Body of pancreas (tissue), 4 donors: ENCODE results near the gene IRF2.

Experiments used
- POLR2A ChIP-seq, 3 donors: fragments of 450-650 bp; IDR thresholded peaks; one replicate each; pipeline ENCODE4 v1.6.1; 2016; ENCODE audit warnings: antibody characterized with exemption in 3 of 3, mild to moderate bottlenecking in 2 of 3
- TF ChIP-seq, protein P1 (sequence below), 7 experiments: fragments of 450-650 bp in 4 of 7; fragments of 200-600 bp in 3 of 7; sonication (generic) in 3 of 7; IDR thresholded peaks; one replicate each; pipeline ENCODE4 v1.5.1; 2016 to 2019; ENCODE audit warnings: antibody characterized with exemption in 7 of 7

DNA sequence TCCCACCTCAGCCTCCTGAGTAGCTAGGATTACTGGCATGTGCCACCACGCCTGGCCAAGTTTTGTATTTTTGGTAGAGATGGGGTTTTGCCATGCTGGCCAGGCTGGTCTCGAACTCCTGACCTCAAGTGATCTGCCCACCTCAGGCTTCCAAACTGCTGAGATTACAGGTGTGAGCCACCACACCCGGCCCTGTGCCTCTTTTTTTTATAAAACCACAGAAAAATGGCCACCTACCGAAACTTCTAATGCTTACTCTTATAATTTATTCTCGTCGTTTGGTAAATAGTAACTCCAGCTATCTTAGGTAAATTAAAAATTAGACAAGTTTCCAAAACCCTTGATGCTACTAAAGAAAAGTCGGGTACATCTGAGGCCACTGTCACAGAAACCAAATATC lies 54.4 kb downstream of the IRF2 start:
- TF ChIP-seq, protein P1, sequence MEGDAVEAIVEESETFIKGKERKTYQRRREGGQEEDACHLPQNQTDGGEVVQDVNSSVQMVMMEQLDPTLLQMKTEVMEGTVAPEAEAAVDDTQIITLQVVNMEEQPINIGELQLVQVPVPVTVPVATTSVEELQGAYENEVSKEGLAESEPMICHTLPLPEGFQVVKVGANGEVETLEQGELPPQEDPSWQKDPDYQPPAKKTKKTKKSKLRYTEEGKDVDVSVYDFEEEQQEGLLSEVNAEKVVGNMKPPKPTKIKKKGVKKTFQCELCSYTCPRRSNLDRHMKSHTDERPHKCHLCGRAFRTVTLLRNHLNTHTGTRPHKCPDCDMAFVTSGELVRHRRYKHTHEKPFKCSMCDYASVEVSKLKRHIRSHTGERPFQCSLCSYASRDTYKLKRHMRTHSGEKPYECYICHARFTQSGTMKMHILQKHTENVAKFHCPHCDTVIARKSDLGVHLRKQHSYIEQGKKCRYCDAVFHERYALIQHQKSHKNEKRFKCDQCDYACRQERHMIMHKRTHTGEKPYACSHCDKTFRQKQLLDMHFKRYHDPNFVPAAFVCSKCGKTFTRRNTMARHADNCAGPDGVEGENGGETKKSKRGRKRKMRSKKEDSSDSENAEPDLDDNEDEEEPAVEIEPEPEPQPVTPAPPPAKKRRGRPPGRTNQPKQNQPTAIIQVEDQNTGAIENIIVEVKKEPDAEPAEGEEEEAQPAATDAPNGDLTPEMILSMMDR (IDR thresholded peaks at IDR 0.05): no peak
- TF ChIP-seq POLR2A (IDR thresholded peaks at IDR 0.05): no peak
